ENCODE results near the gene TMEM248.

TMEM248 gene

GRCh38 chr7:66919704-66920103 is 1.3 kb upstream of the TMEM248 start:
- DNase-seq (no peak), ATAC-seq (no peak)
- peaks cover 4% of the 10 kb centered on the region for H3K27me3 Mint-ChIP-seq
- H3K9me3 Mint-ChIP-seq = no peaks in the 10 kb centered on the region
- peak overlapping the region; percentile 99 for H3K4me3 Mint-ChIP-seq
- peaks cover 36% of the 10 kb centered on the region for H3K4me1 Mint-ChIP-seq
- no peak overlapping the region for H3K27ac Mint-ChIP-seq
- H3K36me3 Mint-ChIP-seq (ENCODE audit: low read depth) = peaks cover 21% of the 10 kb centered on the region

DNA sequence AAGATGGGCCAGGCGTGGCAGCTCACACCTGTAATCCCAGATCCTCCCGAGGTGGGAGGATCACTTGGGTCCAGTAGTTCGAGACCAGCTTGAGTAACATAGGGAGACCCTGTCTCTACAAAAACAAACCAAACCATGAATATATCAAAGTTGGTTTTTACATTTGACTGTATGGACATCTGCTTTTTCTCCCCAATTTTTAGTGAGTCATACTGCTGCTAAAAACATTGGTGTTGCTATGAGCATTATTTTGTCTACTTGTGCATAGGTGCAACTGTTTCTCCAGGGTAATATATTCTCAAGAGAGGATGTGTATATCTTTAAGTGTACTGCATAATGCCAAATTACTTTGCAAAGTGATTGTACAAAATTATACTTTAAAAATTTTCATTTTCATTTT is 769 bp upstream of the TMEM248 start:
- peaks cover 25% of the 10 kb centered on the region for H3K36me3 Mint-ChIP-seq (ENCODE audit: low read depth)
- peak overlapping the region; percentile 99 for H3K27ac Mint-ChIP-seq

DNA sequence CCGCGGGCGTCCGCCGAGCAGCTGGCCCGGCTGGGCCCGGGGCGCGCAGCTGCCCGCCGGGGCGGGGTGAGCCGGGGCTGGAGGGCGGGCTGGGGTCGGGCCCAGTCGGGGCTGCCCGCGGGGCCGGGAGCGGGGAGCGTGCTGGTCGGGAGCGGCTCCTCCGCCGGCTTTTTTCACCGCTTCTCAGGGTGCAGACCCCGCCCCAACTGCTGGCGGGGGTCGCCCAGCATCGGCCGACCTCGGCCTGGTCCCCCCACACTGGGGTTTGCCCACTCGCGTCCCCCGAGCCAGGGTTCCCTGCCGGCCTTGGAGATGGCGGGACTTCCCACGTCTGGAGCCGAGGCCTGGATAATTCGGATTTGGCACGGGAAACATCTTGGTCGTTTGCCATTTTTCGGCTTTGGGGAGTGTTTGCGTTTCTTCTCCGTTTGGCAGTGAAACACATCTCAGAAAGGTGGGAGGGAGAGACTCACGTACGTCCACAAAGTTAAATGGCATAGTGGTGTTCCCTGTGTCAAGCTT is 432 bp downstream of the TMEM248 start:
- Mint-ChIP-seq H3K4me3 (peak overlapping the region; percentile 98), H3K27me3 (peaks cover 4% of the 10 kb centered on the region), H3K36me3 (ENCODE audit: low read depth) (peaks cover 30% of the 10 kb centered on the region), H3K4me1 (peaks cover 46% of the 10 kb centered on the region), H3K27ac (peak overlapping the region; percentile 98), H3K9me3 (no peaks in the 10 kb centered on the region)
- ATAC-seq (peak; percentile 16), DNase-seq (peak; percentile 14)

More for the DNA sequence above, 769 bp upstream of the TMEM248 start:
- Mint-ChIP-seq H3K27me3 (peaks cover 4% of the 10 kb centered on the region), H3K9me3 (no peaks in the 10 kb centered on the region), H3K4me3 (peak overlapping the region; percentile 99), H3K4me1 (peaks cover 38% of the 10 kb centered on the region)
- no peak for ATAC-seq
- no peak for DNase-seq

DNA sequence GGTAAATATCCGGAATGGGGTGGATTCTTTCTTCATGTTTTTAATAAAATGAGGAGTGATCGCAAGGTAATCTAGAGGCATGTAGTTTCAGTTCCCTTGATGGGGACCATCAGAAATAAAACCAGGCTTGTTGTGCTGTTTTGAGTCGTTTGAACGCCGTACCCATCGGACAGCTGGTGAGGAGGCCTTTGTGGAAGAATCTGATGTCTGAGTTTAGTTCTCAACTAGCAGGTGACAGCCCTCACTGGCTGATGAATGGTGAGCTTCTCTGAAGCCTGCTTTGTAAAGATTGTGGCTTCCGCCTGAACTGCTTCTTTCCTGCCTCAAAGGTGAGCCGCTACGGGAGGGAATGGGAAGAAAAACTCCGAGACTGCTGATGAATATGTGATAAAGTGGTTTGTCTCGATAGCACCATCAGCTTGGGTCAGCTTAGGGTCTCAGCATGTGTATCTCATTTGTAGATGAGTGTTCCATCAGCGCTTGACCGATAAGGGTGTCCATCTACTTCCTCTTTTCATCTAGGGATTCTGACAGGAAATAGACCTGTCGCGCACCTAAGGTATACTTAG is 977 bp downstream of the TMEM248 start:
- H3K4me3 Mint-ChIP-seq = peak overlapping the region; percentile 98

GRCh38 chr7:66925255-66925654 is 4.2 kb downstream of the TMEM248 start:
- H3K4me3 Mint-ChIP-seq = no peak overlapping the region
- peaks cover 59% of the 10 kb centered on the region for H3K36me3 Mint-ChIP-seq (ENCODE audit: low read depth)
- ATAC-seq (no peak), DNase-seq (no peak)
- H3K27ac Mint-ChIP-seq = peak overlapping the region; percentile 10
- H3K4me1 Mint-ChIP-seq = peaks cover 70% of the 10 kb centered on the region
- H3K27me3 Mint-ChIP-seq = peaks cover 4% of the 10 kb centered on the region
- H3K9me3 Mint-ChIP-seq = no peaks in the 10 kb centered on the region

More for the DNA sequence above, 977 bp downstream of the TMEM248 start:
- peak; percentile 12 for ATAC-seq
- H3K36me3 Mint-ChIP-seq (ENCODE audit: low read depth) = peaks cover 35% of the 10 kb centered on the region
- H3K27ac Mint-ChIP-seq = peak overlapping the region; percentile 98
- DNase-seq = peak; percentile 22
- peaks cover 4% of the 10 kb centered on the region for H3K27me3 Mint-ChIP-seq
- no peaks in the 10 kb centered on the region for H3K9me3 Mint-ChIP-seq
- peaks cover 52% of the 10 kb centered on the region for H3K4me1 Mint-ChIP-seq

- Mint-ChIP-seq H3K4me1 (peaks cover 72% of the 10 kb centered on the region), H3K4me3 (no peak overlapping the region), H3K27ac (no peak overlapping the region), H3K9me3 (no peaks in the 10 kb centered on the region), H3K27me3 (no peaks in the 10 kb centered on the region), H3K36me3 (ENCODE audit: low read depth) (peaks cover 50% of the 10 kb centered on the region)
- ATAC-seq = no peak
- DNase-seq = no peak
These were observed 6.4 kb downstream of the TMEM248 start for GRCh38 chr7:66927348-66927948.

DNA sequence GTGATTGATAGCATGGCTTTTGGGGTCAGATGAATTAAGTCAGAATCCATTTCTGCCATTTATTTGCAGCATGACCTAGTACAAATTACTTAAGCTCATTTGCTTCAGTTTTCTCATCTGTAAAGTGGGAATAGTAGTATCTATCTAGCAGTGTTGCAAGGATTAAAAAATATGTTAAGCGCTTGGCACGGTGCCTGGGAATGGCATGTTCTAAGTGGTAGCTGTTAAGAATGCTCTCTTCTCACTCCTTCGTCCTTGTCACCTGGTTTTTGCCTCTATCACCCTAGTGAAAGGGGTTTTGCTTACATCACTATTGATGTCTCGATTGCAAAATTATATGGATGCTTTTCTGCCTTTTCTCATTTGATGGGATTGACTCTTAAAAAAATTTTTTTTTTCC is 7.4 kb downstream of the TMEM248 start:
- Mint-ChIP-seq H3K36me3 (ENCODE audit: low read depth) (peaks cover 46% of the 10 kb centered on the region), H3K4me1 (peaks cover 73% of the 10 kb centered on the region), H3K4me3 (peak overlapping the region; percentile 5)

GRCh38 chr7:66929165-66929564 is 8.1 kb downstream of the TMEM248 start:
- H3K27ac Mint-ChIP-seq = peak overlapping the region; percentile 22
- ATAC-seq = no peak
- no peak overlapping the region for H3K4me3 Mint-ChIP-seq
- H3K4me1 Mint-ChIP-seq = peaks cover 72% of the 10 kb centered on the region
- no peaks in the 10 kb centered on the region for H3K9me3 Mint-ChIP-seq
- no peaks in the 10 kb centered on the region for H3K27me3 Mint-ChIP-seq
- DNase-seq = no peak
- H3K36me3 Mint-ChIP-seq (ENCODE audit: low read depth) = peaks cover 47% of the 10 kb centered on the region

More for the DNA sequence above, 7.4 kb downstream of the TMEM248 start:
- DNase-seq (no peak), ATAC-seq (no peak)
- Mint-ChIP-seq H3K27ac (peak overlapping the region; percentile 78), H3K27me3 (no peaks in the 10 kb centered on the region), H3K9me3 (no peaks in the 10 kb centered on the region)

DNA sequence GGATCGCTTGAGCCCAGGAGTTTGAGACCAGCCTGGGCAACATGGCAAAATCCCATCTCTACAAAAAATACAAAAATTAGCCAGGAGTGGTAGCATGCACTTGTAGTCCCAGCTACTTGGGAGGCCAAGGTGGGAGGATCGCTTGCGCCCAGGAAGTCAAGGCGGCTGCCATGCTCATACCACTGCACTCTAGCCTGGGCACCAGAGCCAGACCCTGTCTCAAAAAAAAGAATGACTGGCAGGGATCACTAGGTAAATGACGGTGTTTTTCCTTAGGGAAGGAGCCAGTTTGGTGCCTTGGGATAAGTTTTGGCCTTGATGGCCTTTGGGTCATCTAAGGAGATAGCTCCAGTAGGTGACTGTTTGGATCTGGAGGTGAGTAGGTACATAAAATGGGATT is 8.9 kb downstream of the TMEM248 start:
- Mint-ChIP-seq H3K4me1 (peaks cover 75% of the 10 kb centered on the region), H3K27me3 (no peaks in the 10 kb centered on the region), H3K27ac (no peak overlapping the region), H3K9me3 (no peaks in the 10 kb centered on the region), H3K36me3 (ENCODE audit: low read depth) (peaks cover 50% of the 10 kb centered on the region), H3K4me3 (no peak overlapping the region)
- DNase-seq = no peak
- no peak for ATAC-seq

- H3K27me3 Mint-ChIP-seq = no peaks in the 10 kb centered on the region
- no peak overlapping the region for H3K27ac Mint-ChIP-seq
- H3K9me3 Mint-ChIP-seq = no peaks in the 10 kb centered on the region
- peaks cover 46% of the 10 kb centered on the region for H3K36me3 Mint-ChIP-seq (ENCODE audit: low read depth)
- H3K4me3 Mint-ChIP-seq = no peak overlapping the region
- ATAC-seq (no peak), DNase-seq (no peak)
- peaks cover 74% of the 10 kb centered on the region for H3K4me1 Mint-ChIP-seq
These were observed 9.3 kb downstream of the TMEM248 start for GRCh38 chr7:66930341-66930740.

DNA sequence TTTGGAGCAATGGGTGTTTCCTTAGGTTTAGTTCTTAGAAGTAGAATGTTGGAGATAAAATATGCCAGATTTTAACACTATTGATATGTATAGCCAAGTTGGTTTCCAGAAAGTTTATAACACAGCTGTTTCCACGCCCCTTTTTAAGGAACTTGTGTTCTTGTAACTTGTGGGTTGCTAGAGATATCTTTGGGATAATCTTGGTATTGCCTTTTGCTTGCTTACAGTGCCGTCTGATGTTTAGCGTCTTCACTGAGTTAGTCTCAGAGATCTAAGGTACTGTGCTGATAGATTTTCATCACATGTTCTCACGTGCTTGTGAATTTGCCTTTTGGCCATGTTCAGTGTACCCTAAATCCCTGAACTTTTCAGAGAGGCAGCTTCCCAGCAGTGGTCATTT is 12.4 kb downstream of the TMEM248 start:
- peaks cover 46% of the 10 kb centered on the region for H3K36me3 Mint-ChIP-seq (ENCODE audit: low read depth)
- ATAC-seq (no peak), DNase-seq (no peak)
- peaks cover 78% of the 10 kb centered on the region for H3K4me1 Mint-ChIP-seq
- H3K9me3 Mint-ChIP-seq = no peaks in the 10 kb centered on the region
- no peaks in the 10 kb centered on the region for H3K27me3 Mint-ChIP-seq
- H3K27ac Mint-ChIP-seq = no peak overlapping the region
- no peak overlapping the region for H3K4me3 Mint-ChIP-seq

GRCh38 chr7:66937940-66938339 is 16.9 kb downstream of the TMEM248 start:
- Mint-ChIP-seq H3K4me3 (no peak overlapping the region), H3K4me1 (peaks cover 42% of the 10 kb centered on the region), H3K27me3 (no peaks in the 10 kb centered on the region), H3K36me3 (ENCODE audit: low read depth) (peaks cover 46% of the 10 kb centered on the region), H3K9me3 (no peaks in the 10 kb centered on the region), H3K27ac (no peak overlapping the region)
- DNase-seq (no peak), ATAC-seq (no peak)

DNA sequence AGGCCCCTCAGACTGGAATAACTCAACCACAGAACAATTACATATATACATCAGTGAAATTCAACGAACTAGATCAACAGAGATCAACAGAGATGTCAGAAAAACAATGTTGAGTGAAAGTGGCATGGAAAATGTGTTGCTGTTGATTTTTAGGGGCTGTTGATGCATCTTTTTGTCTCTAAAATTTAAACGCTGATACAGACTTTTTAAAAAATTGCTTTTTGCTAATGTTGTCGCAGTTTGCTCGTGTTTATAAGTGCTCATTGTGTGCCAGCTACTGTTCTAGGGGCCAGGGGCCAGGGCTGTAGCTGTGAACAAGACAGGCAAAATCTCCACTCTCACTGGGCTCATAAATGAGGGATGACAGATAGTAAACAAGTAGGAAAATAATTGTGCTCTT is 18.3 kb downstream of the TMEM248 start:
- peaks cover 32% of the 10 kb centered on the region for H3K4me1 Mint-ChIP-seq
- H3K27ac Mint-ChIP-seq = no peak overlapping the region
- no peak for ATAC-seq
- no peaks in the 10 kb centered on the region for H3K9me3 Mint-ChIP-seq
- no peaks in the 10 kb centered on the region for H3K27me3 Mint-ChIP-seq
- peaks cover 52% of the 10 kb centered on the region for H3K36me3 Mint-ChIP-seq (ENCODE audit: low read depth)
- no peak overlapping the region for H3K4me3 Mint-ChIP-seq
- no peak for DNase-seq

- Mint-ChIP-seq H3K27ac (no peak overlapping the region), H3K27me3 (no peaks in the 10 kb centered on the region), H3K4me1 (no peaks in the 10 kb centered on the region), H3K4me3 (no peak overlapping the region), H3K9me3 (no peaks in the 10 kb centered on the region), H3K36me3 (ENCODE audit: low read depth) (peaks cover 47% of the 10 kb centered on the region)
- no peak for ATAC-seq
- DNase-seq = no peak
These were observed 25.5 kb downstream of the TMEM248 start for GRCh38 chr7:66946545-66946944.

- Mint-ChIP-seq H3K36me3 (ENCODE audit: low read depth) (peaks cover 41% of the 10 kb centered on the region), H3K9me3 (no peaks in the 10 kb centered on the region), H3K4me1 (no peaks in the 10 kb centered on the region), H3K27me3 (no peaks in the 10 kb centered on the region), H3K27ac (no peak overlapping the region), H3K4me3 (no peak overlapping the region)
- DNase-seq (no peak), ATAC-seq (no peak)
These were observed 27.6 kb downstream of the TMEM248 start for GRCh38 chr7:66948480-66949109.

Measured in activated naive CD8-positive, alpha-beta T cell treated with anti-CD3 and anti-CD28 coated beads, Interleukin-2, amount 50 U/mL, for 24 hours (primary cell).